HG02623 (cell line): ENCODE results near the gene USP7.

Experiments used
- ATAC-seq: cut with Tn5 transposase; IDR thresholded peaks from one replicate; pipeline ENCODE4 v1.9.1; 2021; ENCODE audit warnings: moderate library complexity; ENCODE audit not compliant: unreplicated experiment

The USP7 gene

GRCh38 chr16:8904018-8904430 is 59.7 kb downstream of the USP7 start:
- no peak for ATAC-seq

GRCh38 chr16:8903004-8903403 is 60.7 kb downstream of the USP7 start:
- no peak for ATAC-seq

- no peak for ATAC-seq
These were observed 62.3 kb downstream of the USP7 start for GRCh38 chr16:8901320-8901861.

GRCh38 chr16:8900343-8900742 is 63.4 kb downstream of the USP7 start:
- ATAC-seq: no peak

- ATAC-seq: no peak
These were observed 63.9 kb downstream of the USP7 start for GRCh38 chr16:8899709-8900317.

- no peak for ATAC-seq
These were observed 64.9 kb downstream of the USP7 start for GRCh38 chr16:8898660-8899318.

GRCh38 chr16:8894736-8895334 is 68.9 kb downstream of the USP7 start:
- ATAC-seq: no peak

- ATAC-seq: no peak
These were observed 69.6 kb downstream of the USP7 start for GRCh38 chr16:8893976-8894690.

- no peak for ATAC-seq
These were observed 70.3 kb downstream of the USP7 start for GRCh38 chr16:8893426-8893825.

- peak; percentile 19 for ATAC-seq
These were observed 71.6 kb downstream of the USP7 start for GRCh38 chr16:8892101-8892575.

GRCh38 chr16:8890549-8890921 is 73.2 kb downstream of the USP7 start:
- no peak for ATAC-seq

GRCh38 chr16:8889893-8890548 is 73.7 kb downstream of the USP7 start:
- no peak for ATAC-seq

- ATAC-seq: no peak
These were observed 74.5 kb downstream of the USP7 start for GRCh38 chr16:8888951-8889892.

- no peak for ATAC-seq
These were observed 75.7 kb downstream of the USP7 start for GRCh38 chr16:8887952-8888560.

- ATAC-seq: no peak
These were observed 76.3 kb downstream of the USP7 start for GRCh38 chr16:8887431-8887765.

- ATAC-seq: no peak
These were observed 76.9 kb downstream of the USP7 start for GRCh38 chr16:8886593-8887430.

GRCh38 chr16:8885674-8886592 is 77.8 kb downstream of the USP7 start:
- no peak for ATAC-seq
